ENCODE measurements around the gene TRAPPC3. TPM values are rescaled to one million over a fixed set of nuclear protein-coding genes. Genes with fewer than 3 reads are reported as not detected.

Gene TRAPPC3
- total RNA-seq, 3 donors from 2014 or later (not counting 1 experiment from before 2014, with no cell fraction given) = 28.0 to 34.7 (median 34.3) TPM

- H3K27me3 Mint-ChIP-seq (ENCODE audit: low read depth in 2 of 2) = no peaks in the 10 kb centered on the region
- peak overlapping the region; percentile 99 to 100 for H3K27ac Mint-ChIP-seq
- peaks cover 59 to 81% of the 10 kb centered on the region in 2 donors for H3K4me1 Mint-ChIP-seq
- no peaks in the 10 kb centered on the region for H3K9me3 Mint-ChIP-seq
- 75% methylated on average over 4 of the region's 6 CpGs for WGBS (ENCODE audit: insufficient coverage)
- ATAC-seq (no peak), DNase-seq (peak in 1 of 2 donors; percentile 26)
- peak overlapping the region; percentile 96 for H3K27ac ChIP-seq (ENCODE audit: low read length)
- intact Hi-C loops (cut with micrococcal nuclease) = no loop called here
- H3K4me3 ChIP-seq (ENCODE audit: low read length) = peak overlapping the region; percentile 66
- H3K4me1 ChIP-seq (ENCODE audit: control insufficient read depth, insufficient read depth, low read length) = peaks cover 74% of the 10 kb centered on the region
- H3K9me3 ChIP-seq (ENCODE audit: control insufficient read depth, insufficient read depth, low read length) = no peaks in the 10 kb centered on the region
- no peaks in the 10 kb centered on the region for H3K36me3 ChIP-seq (ENCODE audit: control insufficient read depth, insufficient read depth, low read length)
- peak overlapping the region; percentile 88 for H3K4me3 Mint-ChIP-seq
- H3K27me3 ChIP-seq (ENCODE audit: control insufficient read depth, insufficient read depth, low read length) = no peaks in the 10 kb centered on the region
- no peaks in the 10 kb centered on the region for H3K36me3 Mint-ChIP-seq
- no peak for TF ChIP-seq CTCF (IDR thresholded peaks at IDR 0.05)
These were observed 5.6 kb upstream of the TRAPPC3 start for GRCh38 chr1:36154765-36155407.

GRCh38 chr1:36154335-36154734 lies 5.0 kb upstream of the TRAPPC3 start:
- peak overlapping the region; percentile 99 to 100 for H3K27ac Mint-ChIP-seq
- intact Hi-C loops (cut with micrococcal nuclease) = no loop called here
- ATAC-seq = no peak

GRCh38 chr1:36153476-36153875 lies 4.2 kb upstream of the TRAPPC3 start:
- no peak overlapping the region for H3K4me3 ChIP-seq (ENCODE audit: low read length)
- H3K36me3 ChIP-seq (ENCODE audit: control insufficient read depth, insufficient read depth, low read length) = no peaks in the 10 kb centered on the region
- Mint-ChIP-seq H3K4me1 (peaks cover 61 to 83% of the 10 kb centered on the region in 2 donors), H3K36me3 (no peaks in the 10 kb centered on the region), H3K27me3 (ENCODE audit: low read depth in 2 of 2) (no peaks in the 10 kb centered on the region), H3K27ac (peak overlapping the region; percentile 99 to 100), H3K9me3 (no peaks in the 10 kb centered on the region), H3K4me3 (peak overlapping the region; percentile 52)
- no peak for TF ChIP-seq CTCF (IDR thresholded peaks at IDR 0.05)
- WGBS (ENCODE audit: insufficient coverage) = 96% methylated on average over 6 of the region's 6 CpGs
- H3K27ac ChIP-seq (ENCODE audit: low read length) = no peak overlapping the region
- H3K9me3 ChIP-seq (ENCODE audit: control insufficient read depth, insufficient read depth, low read length) = no peaks in the 10 kb centered on the region
- peaks cover 70% of the 10 kb centered on the region for H3K4me1 ChIP-seq (ENCODE audit: control insufficient read depth, insufficient read depth, low read length)
- DNase-seq = no peak
- no peaks in the 10 kb centered on the region for H3K27me3 ChIP-seq (ENCODE audit: control insufficient read depth, insufficient read depth, low read length)
- no peak for ATAC-seq
- intact Hi-C loops (cut with micrococcal nuclease) = no loop called here

More at GRCh38 chr1:36154335-36154734, 5.0 kb upstream of the TRAPPC3 start:
- no peak overlapping the region for H3K27ac ChIP-seq (ENCODE audit: low read length)
- no peaks in the 10 kb centered on the region for H3K27me3 Mint-ChIP-seq (ENCODE audit: low read depth in 2 of 2)
- WGBS (ENCODE audit: insufficient coverage) = 94% methylated on average over 6 of the region's 6 CpGs
- TF ChIP-seq CTCF (IDR thresholded peaks at IDR 0.05) = no peak
- H3K36me3 ChIP-seq (ENCODE audit: control insufficient read depth, insufficient read depth, low read length) = no peaks in the 10 kb centered on the region
- H3K4me3 Mint-ChIP-seq = peak overlapping the region; percentile 69
- no peaks in the 10 kb centered on the region for H3K27me3 ChIP-seq (ENCODE audit: control insufficient read depth, insufficient read depth, low read length)
- no peaks in the 10 kb centered on the region for H3K9me3 Mint-ChIP-seq
- no peak for DNase-seq
- no peaks in the 10 kb centered on the region for H3K9me3 ChIP-seq (ENCODE audit: control insufficient read depth, insufficient read depth, low read length)
- peaks cover 59 to 81% of the 10 kb centered on the region in 2 donors for H3K4me1 Mint-ChIP-seq
- no peak overlapping the region for H3K4me3 ChIP-seq (ENCODE audit: low read length)
- H3K4me1 ChIP-seq (ENCODE audit: control insufficient read depth, insufficient read depth, low read length) = peaks cover 73% of the 10 kb centered on the region
- H3K36me3 Mint-ChIP-seq = no peaks in the 10 kb centered on the region

- DNase-seq (peak; percentile 61 to 82), ATAC-seq (peak in 1 of 3 donors; percentile 7)
- Histone ChIP-seq H3K27ac (ENCODE audit: low read length) (peak overlapping the region; percentile 92), H3K9me3 (ENCODE audit: control insufficient read depth, insufficient read depth, low read length) (no peaks in the 10 kb centered on the region), H3K36me3 (ENCODE audit: control insufficient read depth, insufficient read depth, low read length) (no peaks in the 10 kb centered on the region), H3K4me3 (ENCODE audit: low read length) (peak overlapping the region; percentile 2), H3K4me1 (ENCODE audit: control insufficient read depth, insufficient read depth, low read length) (peaks cover 58% of the 10 kb centered on the region), H3K27me3 (ENCODE audit: control insufficient read depth, insufficient read depth, low read length) (no peaks in the 10 kb centered on the region)
- no peak for TF ChIP-seq CTCF (IDR thresholded peaks at IDR 0.05)
- no peaks in the 10 kb centered on the region for H3K27me3 Mint-ChIP-seq (ENCODE audit: low read depth in 2 of 2)
- 15% methylated on average over 3 of the region's 3 CpGs for WGBS (ENCODE audit: insufficient coverage)
- no peaks in the 10 kb centered on the region for H3K9me3 Mint-ChIP-seq
- H3K27ac Mint-ChIP-seq = peak overlapping the region; percentile 99 to 100
- peak overlapping the region; percentile 81 for H3K4me3 Mint-ChIP-seq
- peaks cover 56 to 78% of the 10 kb centered on the region in 2 donors for H3K4me1 Mint-ChIP-seq
- intact Hi-C loops (cut with micrococcal nuclease) = loop anchor here (2.0 kb wide), 1 partner anchor 1327 kb away; no protein-coding TSS in a partner anchor
- H3K36me3 Mint-ChIP-seq = no peaks in the 10 kb centered on the region
These were observed 2.5 kb upstream of the TRAPPC3 start for GRCh38 chr1:36151845-36152203.
